Endothelial cell of umbilical vein (primary cell): ENCODE data around the gene DGKB. TPM values are rescaled to one million over a fixed set of nuclear protein-coding genes. Genes with fewer than 3 reads are reported as not detected.

Experiments used
- BruUV-seq: library from RNA; stranded (reverse); fragments of 400-500 nt; replicated peaks from 2 replicates; lab custom pipeline; 2021; lab: Mats Ljungman, UMichigan
- CTCF ChIA-PET: fragments of 300-600, 350-600 bp; sonication (Branson Sonifier 250); formaldehyde crosslinking; loops from one replicate; lab custom pipeline; 2021; ENCODE audit warnings: antibody characterized with exemption, inconsistent platforms; lab: Charles Lee
- POLR2A ChIA-PET: fragments of 300-600, 350-600 bp; sonication (Branson Sonifier 250); formaldehyde crosslinking; loops from one replicate; lab custom pipeline; 2021; ENCODE audit warnings: antibody characterized with exemption, inconsistent platforms; lab: Charles Lee
- DNase-seq: peaks from one replicate; pipeline ENCODE4 v3.0.0-alpha.2; 2011; ENCODE audit warnings: low read depth, low spot score
- FAIRE-seq: peaks from 2 replicates; lab custom pipeline; 2011; peaks lifted over from hg19 to GRCh38; lab: Jason Lieb, UNC
- H2AFZ ChIP-seq: 2 replicates; pipeline ENCODE4 v1.6.0; 2012; ENCODE audit warnings: low read depth, low read length, control low read depth, inconsistent platforms
- H3K27ac ChIP-seq: 2 replicates; pipeline ENCODE4 v1.5.1; 2011; ENCODE audit warnings: low read depth, mild to moderate bottlenecking, control low read depth, low read length, moderate library complexity; ENCODE audit not compliant: insufficient read depth
- H3K27me3 ChIP-seq, 2 experiments: 2 replicates each; pipeline versions ENCODE4 v1.6.0 to v1.6.1; 2011; ENCODE audit warnings: low read length in 2 of 2, mixed read lengths in 1 of 2; ENCODE audit not compliant: control insufficient read depth in 2 of 2, insufficient read depth in 2 of 2
- H3K36me3 ChIP-seq, 2 experiments: 2 replicates in 1 of 2; 3 replicates in 1 of 2; pipeline ENCODE4 v1.5.1; 2011; ENCODE audit warnings: low read length in 2 of 2, mild to moderate bottlenecking in 1 of 2, moderate library complexity in 1 of 2; ENCODE audit not compliant: control insufficient read depth in 2 of 2, insufficient read depth in 2 of 2; ENCODE audit errors: extremely low read depth in 1 of 2
- H3K4me1 ChIP-seq: 3 replicates; pipeline ENCODE4 v1.5.1; 2011; ENCODE audit warnings: mild to moderate bottlenecking, low read length; ENCODE audit not compliant: control insufficient read depth, insufficient read depth; ENCODE audit errors: extremely low read depth
- H3K4me2 ChIP-seq: 2 replicates; pipeline ENCODE4 v1.6.1; 2011; ENCODE audit warnings: low read length, control low read depth, mixed read lengths; ENCODE audit not compliant: insufficient read depth
- H3K4me3 ChIP-seq, 3 experiments: fragments of 200-600 bp in 1 of 3; sonication (generic), shearing (Covaris generic) in 1 of 3; replicated peaks in 1 of 3; 2 replicates each; pipeline ENCODE4 v1.5.1; 2011 to 2016; ENCODE audit warnings: control low read depth in 3 of 3, low read length in 3 of 3, mild to moderate bottlenecking in 2 of 3, inconsistent platforms in 1 of 3, low read depth in 1 of 3, moderate library complexity in 1 of 3; ENCODE audit not compliant: insufficient read depth in 1 of 3
- H3K79me2 ChIP-seq: 2 replicates; pipeline ENCODE4 v1.6.0; 2012; ENCODE audit warnings: low read length, inconsistent platforms; ENCODE audit not compliant: control insufficient read depth, insufficient read depth
- H3K9ac ChIP-seq: replicated peaks from 2 replicates; pipeline ENCODE3; 2011; ENCODE audit warnings: low read length, control low read depth; ENCODE audit not compliant: insufficient read depth; ENCODE audit errors: extremely low read depth
- H3K9me1 ChIP-seq: replicated peaks from 3 replicates; pipeline ENCODE4 v1.6.0; 2011; ENCODE audit warnings: mild to moderate bottlenecking, low read length; ENCODE audit not compliant: control insufficient read depth, insufficient read depth; ENCODE audit errors: extremely low read depth
- H3K9me3 ChIP-seq: replicated peaks from 2 replicates; pipeline ENCODE4 v1.5.1; 2012; ENCODE audit warnings: low read length, inconsistent platforms; ENCODE audit not compliant: control insufficient read depth, insufficient read depth
- H4K20me1 ChIP-seq: replicated peaks from 2 replicates; pipeline ENCODE3; 2011; ENCODE audit warnings: mild to moderate bottlenecking, low read length; ENCODE audit not compliant: control insufficient read depth, insufficient read depth; ENCODE audit errors: extremely low read depth
- EZH2 ChIP-seq: IDR thresholded peaks from 2 replicates; pipeline ENCODE4 v1.6.1; 2012; ENCODE audit warnings: borderline replicate concordance, low read depth, mild to moderate bottlenecking, moderate library complexity, low read length, inconsistent platforms; ENCODE audit not compliant: severe bottlenecking
- FOS ChIP-seq: IDR thresholded peaks from 2 replicates; pipeline ENCODE4 v1.6.1; 2011; ENCODE audit warnings: mild to moderate bottlenecking, low read length, moderate library complexity, borderline replicate concordance; ENCODE audit not compliant: insufficient read depth
- GATA2 ChIP-seq: IDR thresholded peaks from 2 replicates; pipeline ENCODE4 v1.7.0; 2011; ENCODE audit warnings: low read depth, mild to moderate bottlenecking, moderate library complexity, mixed read lengths, low read length; ENCODE audit not compliant: insufficient read length, insufficient read depth
- JUN ChIP-seq: IDR thresholded peaks from 2 replicates; pipeline ENCODE4 v1.6.1; 2011; ENCODE audit warnings: borderline replicate concordance, low read depth; ENCODE audit not compliant: insufficient read length, insufficient read depth
- MAX ChIP-seq: IDR thresholded peaks from 2 replicates; pipeline ENCODE4 v1.6.1; 2011; ENCODE audit not compliant: insufficient read depth, insufficient read length
- MYC ChIP-seq: IDR thresholded peaks from one replicate; pipeline ENCODE4 v1.6.1; 2011; ENCODE audit warnings: mild to moderate bottlenecking, low read depth, low read length
- POLR2A ChIP-seq: IDR thresholded peaks from 2 replicates; pipeline ENCODE4 v1.6.1; 2012; ENCODE audit warnings: low read depth, mild to moderate bottlenecking, control low read depth, low read length
- POLR2AphosphoS5 ChIP-seq: IDR thresholded peaks from 2 replicates; pipeline ENCODE4 v1.6.1; 2012; ENCODE audit warnings: low read depth, mild to moderate bottlenecking, control low read depth, low read length, moderate library complexity; ENCODE audit not compliant: insufficient read depth
- dilution Hi-C: fragments of 300-500 bp; cut with MboI; formaldehyde crosslinking; loops from one replicate; pipeline ENCODE4 v1.15.0; 2019; ENCODE audit warnings: low sequenced_read_pairs; ENCODE audit not compliant: extremely low pct_ligation_motif_present
- intact Hi-C: fragments of 100-400 bp; cut with micrococcal nuclease; formaldehyde crosslinking; loops from one replicate; pipeline ENCODE4 v1.10.0; 2022
- polyA plus RNA-seq, 4 experiments: library from polyadenylated mRNA; depleted of rRNA in 3 of 4; stranded (reverse) in 3 of 4; unstranded in 1 of 4; fragments of >200 nt; gene quantifications; 2 replicates each; pipeline versions ENCODE4 v1.2.1 to v1.2.3, GENCODE V29; 2011 to 2012; ENCODE audit warnings: missing spikeins in 1 of 4
- total RNA-seq: library from RNA; stranded (reverse); gene quantifications from 2 replicates; pipeline ENCODE4 v1.2.3, GENCODE V29; 2021
- TF ChIP-seq, protein P1 (sequence below), 2 donors: IDR thresholded peaks; 1 replicate in 1 of 2; 2 replicates in 1 of 2; pipeline ENCODE4 v1.5.1; 2011; ENCODE audit warnings: low read length in 2 of 2, mild to moderate bottlenecking in 2 of 2, moderate library complexity in 2 of 2, control low read depth in 1 of 2, inconsistent platforms in 1 of 2, low read depth in 1 of 2; ENCODE audit not compliant: insufficient read depth in 1 of 2; ENCODE audit errors: extremely low read depth in 1 of 2

DGKB gene
- total and polyA plus RNA-seq, 2 donors (not counting 3 experiments of a cell fraction or from before 2014, with no cell fraction given) = not detected

DNA sequence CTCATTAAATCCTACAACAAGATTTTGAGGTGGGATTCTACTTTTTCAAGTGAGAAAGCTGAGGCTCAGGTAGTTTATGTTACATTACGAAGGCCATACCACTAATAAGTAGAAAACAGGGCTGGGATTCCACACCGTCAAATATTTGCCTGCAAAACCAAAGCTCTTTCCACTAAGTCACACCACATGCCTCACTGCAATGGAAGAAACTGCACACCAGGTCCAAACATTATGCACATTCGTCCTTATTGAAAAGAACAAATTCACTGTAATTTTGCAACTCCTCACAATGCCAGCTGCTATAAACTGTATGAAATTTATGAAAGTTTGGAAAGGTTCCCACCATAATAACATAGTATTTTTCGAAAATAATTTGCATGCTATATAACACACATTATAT is 66.5 kb downstream of the DGKB start:
- no peak for FAIRE-seq
- Histone ChIP-seq H3K9me3 (no peaks in the 10 kb centered on the region), H3K4me1 (no peaks in the 10 kb centered on the region), H3K36me3 (no peaks in the 10 kb centered on the region), H4K20me1 (no peaks in the 10 kb centered on the region), H3K27ac (no peak overlapping the region), H3K79me2 (no peaks in the 10 kb centered on the region), H3K9me1 (no peaks in the 10 kb centered on the region), H3K27me3 (no peaks in the 10 kb centered on the region), H3K4me3 (no peak overlapping the region), H3K9ac (no peak overlapping the region), H2AFZ (no peak overlapping the region), H3K4me2 (no peak overlapping the region)
- BruUV-seq = no TSS peak
- ChIA-PET POLR2A (no interaction called here), CTCF (interaction anchor here (1.3 kb wide), 1 partner anchor 10 kb away, joined by 4 read pairs; no protein-coding TSS in a partner anchor)
- intact Hi-C loops = no loop called here
- dilution Hi-C loops = no loop called here
- no peak for DNase-seq
- TF ChIP-seq MYC (no peak), EZH2 (no peak), MAX (no peak), GATA2 (no peak), POLR2A (no peak), FOS (no peak), JUN (no peak), POLR2AphosphoS5 (no peak)
- TF ChIP-seq, protein P1, sequence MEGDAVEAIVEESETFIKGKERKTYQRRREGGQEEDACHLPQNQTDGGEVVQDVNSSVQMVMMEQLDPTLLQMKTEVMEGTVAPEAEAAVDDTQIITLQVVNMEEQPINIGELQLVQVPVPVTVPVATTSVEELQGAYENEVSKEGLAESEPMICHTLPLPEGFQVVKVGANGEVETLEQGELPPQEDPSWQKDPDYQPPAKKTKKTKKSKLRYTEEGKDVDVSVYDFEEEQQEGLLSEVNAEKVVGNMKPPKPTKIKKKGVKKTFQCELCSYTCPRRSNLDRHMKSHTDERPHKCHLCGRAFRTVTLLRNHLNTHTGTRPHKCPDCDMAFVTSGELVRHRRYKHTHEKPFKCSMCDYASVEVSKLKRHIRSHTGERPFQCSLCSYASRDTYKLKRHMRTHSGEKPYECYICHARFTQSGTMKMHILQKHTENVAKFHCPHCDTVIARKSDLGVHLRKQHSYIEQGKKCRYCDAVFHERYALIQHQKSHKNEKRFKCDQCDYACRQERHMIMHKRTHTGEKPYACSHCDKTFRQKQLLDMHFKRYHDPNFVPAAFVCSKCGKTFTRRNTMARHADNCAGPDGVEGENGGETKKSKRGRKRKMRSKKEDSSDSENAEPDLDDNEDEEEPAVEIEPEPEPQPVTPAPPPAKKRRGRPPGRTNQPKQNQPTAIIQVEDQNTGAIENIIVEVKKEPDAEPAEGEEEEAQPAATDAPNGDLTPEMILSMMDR (IDR thresholded peaks at IDR 0.05; ENCODE audit: extremely low read depth in 1 of 2, insufficient read depth in 1 of 2, low read depth in 1 of 2, low read length in 2 of 2) = no peak
